KMS-11 (cell line): ENCODE measurements around the gene C10orf62.

Experiments used
- H2AFZ ChIP-seq: fragments of 200-600 bp; sonication (generic); 2 replicates; pipeline ENCODE4 v1.6.1; 2016; ENCODE audit warnings: antibody characterized with exemption, mixed run types, low read depth
- H3K27ac ChIP-seq: fragments of 200-600 bp; sonication (generic); 2 replicates; pipeline ENCODE4 v1.6.1; 2016; ENCODE audit warnings: mild to moderate bottlenecking, mixed run types
- H3K27me3 ChIP-seq: fragments of 200-600 bp; sonication (generic); 2 replicates; pipeline ENCODE4 v1.6.1; 2017; ENCODE audit warnings: mild to moderate bottlenecking, low read depth, mixed run types, moderate library complexity; ENCODE audit not compliant: insufficient read depth
- H3K36me3 ChIP-seq: fragments of 200-600 bp; sonication (generic); 2 replicates; pipeline ENCODE4 v1.6.1; 2017; ENCODE audit warnings: mild to moderate bottlenecking, mixed run types; ENCODE audit not compliant: insufficient read depth
- H3K4me1 ChIP-seq: fragments of 200-600 bp; sonication (generic); 2 replicates; pipeline ENCODE4 v1.6.1; 2016; ENCODE audit warnings: mild to moderate bottlenecking, low read depth, mixed run types; ENCODE audit not compliant: poor library complexity, severe bottlenecking
- H3K4me2 ChIP-seq: fragments of 200-600 bp; sonication (generic); 2 replicates; pipeline ENCODE4 v1.7.0; 2016; ENCODE audit warnings: mild to moderate bottlenecking, mixed run types
- H3K4me3 ChIP-seq: fragments of 200-600 bp; sonication (generic); IDR thresholded peaks from 2 replicates; pipeline ENCODE4 v1.6.1; 2017; ENCODE audit warnings: low read depth, low read length, mixed read lengths; ENCODE audit not compliant: insufficient read depth
- H3K79me2 ChIP-seq: fragments of 200-600 bp; sonication (generic); 2 replicates; pipeline ENCODE4 v1.6.1; 2016; ENCODE audit warnings: low read depth, mixed run types; ENCODE audit not compliant: insufficient read depth
- H3K9ac ChIP-seq: fragments of 200-600 bp; sonication (generic); 2 replicates; pipeline ENCODE4 v1.6.1; 2016; ENCODE audit warnings: mild to moderate bottlenecking, mixed run types
- H4K20me1 ChIP-seq: fragments of 200-600 bp; sonication (generic); 2 replicates; pipeline ENCODE4 v1.6.1; 2016; ENCODE audit warnings: mild to moderate bottlenecking, mixed run types; ENCODE audit not compliant: insufficient read depth
- TF ChIP-seq, protein P1 (sequence below): fragments of 200-600 bp; sonication (generic); conservative IDR thresholded peaks from 2 replicates; pipeline ENCODE4 v1.6.1; 2017; ENCODE audit warnings: low read depth, mild to moderate bottlenecking, antibody characterized with exemption, low read length, moderate library complexity, mixed read lengths

Gene C10orf62

DNA sequence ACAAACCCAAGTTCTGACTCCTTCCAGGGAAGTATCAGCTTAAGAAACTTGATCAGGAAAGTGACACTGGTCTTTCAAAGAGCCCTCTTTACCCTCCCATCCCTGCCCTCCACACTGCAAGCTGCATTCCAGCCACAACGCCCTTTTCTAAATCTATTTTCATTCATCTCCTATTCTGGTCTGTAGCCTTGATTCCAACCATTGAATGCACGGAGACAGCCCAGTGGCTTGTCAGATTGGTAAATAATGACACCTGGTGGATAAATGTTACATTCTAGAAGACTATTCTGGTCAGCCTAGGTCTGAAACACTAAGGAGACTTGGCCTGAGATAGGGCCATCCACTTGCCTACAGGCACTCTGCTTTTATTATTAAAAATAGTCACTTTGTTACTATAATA, 22.9 kb downstream of the C10orf62 start:
- 0 out of 2 replicates have a peak overlapping the region, but pooled peaks have one; percentile 18 for H2AFZ ChIP-seq

DNA sequence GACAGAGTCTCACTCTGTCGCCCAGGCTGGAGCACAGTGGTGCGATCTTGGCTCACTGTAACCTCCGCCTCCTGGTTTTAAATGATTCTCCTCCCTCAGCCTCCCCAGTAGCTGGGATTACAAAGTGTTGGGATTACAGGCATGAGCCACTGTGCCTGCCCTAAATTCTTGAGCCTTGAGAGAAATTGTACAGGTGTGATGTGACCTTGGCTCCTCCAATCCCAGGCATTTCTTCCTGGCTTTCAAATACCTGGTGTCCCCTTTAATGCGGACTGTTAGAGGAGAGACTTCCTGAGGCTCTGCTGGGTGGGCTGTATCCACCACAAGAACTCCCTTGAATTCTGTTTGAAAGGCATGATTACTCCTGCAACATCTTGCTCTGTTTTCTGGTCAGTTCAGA, 28.8 kb downstream of the C10orf62 start:
- Histone ChIP-seq H3K4me2 (no peak overlapping the region), H3K4me3 (no peak overlapping the region), H4K20me1 (no peaks in the 10 kb centered on the region), H3K27ac (no peak overlapping the region), H3K79me2 (no peaks in the 10 kb centered on the region), H3K4me1 (no peaks in the 10 kb centered on the region), H3K27me3 (no peaks in the 10 kb centered on the region), H3K36me3 (no peaks in the 10 kb centered on the region), H2AFZ (no peak overlapping the region), H3K9ac (no peak overlapping the region)
- TF ChIP-seq, protein P1, sequence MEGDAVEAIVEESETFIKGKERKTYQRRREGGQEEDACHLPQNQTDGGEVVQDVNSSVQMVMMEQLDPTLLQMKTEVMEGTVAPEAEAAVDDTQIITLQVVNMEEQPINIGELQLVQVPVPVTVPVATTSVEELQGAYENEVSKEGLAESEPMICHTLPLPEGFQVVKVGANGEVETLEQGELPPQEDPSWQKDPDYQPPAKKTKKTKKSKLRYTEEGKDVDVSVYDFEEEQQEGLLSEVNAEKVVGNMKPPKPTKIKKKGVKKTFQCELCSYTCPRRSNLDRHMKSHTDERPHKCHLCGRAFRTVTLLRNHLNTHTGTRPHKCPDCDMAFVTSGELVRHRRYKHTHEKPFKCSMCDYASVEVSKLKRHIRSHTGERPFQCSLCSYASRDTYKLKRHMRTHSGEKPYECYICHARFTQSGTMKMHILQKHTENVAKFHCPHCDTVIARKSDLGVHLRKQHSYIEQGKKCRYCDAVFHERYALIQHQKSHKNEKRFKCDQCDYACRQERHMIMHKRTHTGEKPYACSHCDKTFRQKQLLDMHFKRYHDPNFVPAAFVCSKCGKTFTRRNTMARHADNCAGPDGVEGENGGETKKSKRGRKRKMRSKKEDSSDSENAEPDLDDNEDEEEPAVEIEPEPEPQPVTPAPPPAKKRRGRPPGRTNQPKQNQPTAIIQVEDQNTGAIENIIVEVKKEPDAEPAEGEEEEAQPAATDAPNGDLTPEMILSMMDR = no peak

More for the DNA sequence above, 22.9 kb downstream of the C10orf62 start:
- no peaks in the 10 kb centered on the region for H4K20me1 ChIP-seq
- H3K4me2 ChIP-seq = no peak overlapping the region
- TF ChIP-seq, protein P1 = peak; percentile 43; the same call in 1 of the 2 replicates
- no peaks in the 10 kb centered on the region for H3K4me1 ChIP-seq
- no peaks in the 10 kb centered on the region for H3K27me3 ChIP-seq
- no peak overlapping the region for H3K4me3 ChIP-seq
- no peak overlapping the region for H3K27ac ChIP-seq
- H3K9ac ChIP-seq = no peak overlapping the region
- H3K79me2 ChIP-seq = no peaks in the 10 kb centered on the region
- no peaks in the 10 kb centered on the region for H3K36me3 ChIP-seq

DNA sequence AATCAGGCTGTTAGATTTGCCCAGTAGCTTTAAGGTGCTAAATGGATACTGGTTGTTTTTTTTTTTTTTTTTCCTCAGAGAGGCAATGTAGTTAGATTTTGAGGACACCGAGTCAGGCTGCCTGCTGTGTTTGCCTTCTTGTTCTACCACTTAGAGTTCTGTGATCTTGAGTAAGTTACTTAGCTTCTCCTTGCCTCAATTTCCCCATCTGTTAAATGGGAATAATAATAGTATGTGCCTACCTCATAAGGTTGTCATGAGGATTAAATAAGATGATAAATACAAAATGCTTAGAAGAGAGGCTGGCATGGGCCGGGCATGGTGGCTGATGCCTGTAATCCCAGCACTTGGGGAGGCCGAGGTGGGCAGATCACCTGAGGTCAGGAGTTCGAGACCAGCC, 29.2 kb downstream of the C10orf62 start:
- H3K79me2 ChIP-seq = no peaks in the 10 kb centered on the region
- H4K20me1 ChIP-seq = no peaks in the 10 kb centered on the region
- no peaks in the 10 kb centered on the region for H3K4me1 ChIP-seq
- H3K27me3 ChIP-seq = no peaks in the 10 kb centered on the region
- TF ChIP-seq, protein P1 = no peak
- H3K27ac ChIP-seq = no peak overlapping the region
- no peaks in the 10 kb centered on the region for H3K36me3 ChIP-seq
- no peak overlapping the region for H3K4me2 ChIP-seq
- no peak overlapping the region for H3K4me3 ChIP-seq
- H2AFZ ChIP-seq = no peak overlapping the region
- H3K9ac ChIP-seq = no peak overlapping the region

DNA sequence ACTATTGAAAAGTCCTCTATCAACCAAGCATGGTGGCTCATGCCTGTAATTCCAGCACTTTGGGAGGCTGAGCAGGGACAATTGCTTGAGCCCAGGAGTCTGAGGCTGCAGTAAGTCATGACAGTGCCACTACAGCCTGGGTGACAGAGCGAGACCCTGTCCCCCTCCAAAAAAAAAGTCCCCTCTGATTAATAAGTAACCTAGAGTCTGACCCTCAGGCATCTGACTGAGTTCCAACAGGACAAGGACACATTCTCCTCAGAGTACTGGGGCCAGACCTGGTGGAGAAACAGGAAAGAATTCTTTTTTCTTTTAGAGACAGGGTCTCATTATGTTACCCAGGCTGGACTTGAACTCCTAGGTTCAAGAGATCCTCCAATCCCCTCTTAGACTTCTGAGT, 33.8 kb downstream of the C10orf62 start:
- Histone ChIP-seq H3K9ac (no peak overlapping the region), H4K20me1 (no peaks in the 10 kb centered on the region), H3K36me3 (no peaks in the 10 kb centered on the region), H3K27me3 (no peaks in the 10 kb centered on the region), H3K4me3 (no peak overlapping the region), H3K27ac (no peak overlapping the region), H3K79me2 (no peaks in the 10 kb centered on the region), H3K4me2 (no peak overlapping the region), H2AFZ (no peak overlapping the region), H3K4me1 (no peaks in the 10 kb centered on the region)
- TF ChIP-seq, protein P1 = no peak
